Putamen (tissue), 1 donor: Measurements from ENCODE around the gene SCUBE2.
A peak's percentile ranks its signal among the peaks of the same experiment; 100 is the strongest.
"Not testable (repeated sequence)": the region's sequence is repeated elsewhere in the genome, so short reads cannot be mapped to it uniquely, and the experiment has no call there.

Experiments used
- DNase-seq: peaks from one replicate; pipeline ENCODE4 v3.0.0-alpha.2; 2016; ENCODE audit warnings: low spot score

The SCUBE2 gene

GRCh38 chr11:9008011-9008550 lies 83.3 kb downstream of the SCUBE2 start:
- DNase-seq, result no peak

- DNase-seq, result no peak
Observed at GRCh38 chr11:9005087-9005486, 86.3 kb downstream of the SCUBE2 start.

- no peak for DNase-seq
Observed at GRCh38 chr11:9004183-9004926, 87.0 kb downstream of the SCUBE2 start.

- peak; percentile 56 for DNase-seq
Observed at GRCh38 chr11:9003573-9004182, 87.7 kb downstream of the SCUBE2 start, which contains the start of gene NRIP3. Gene NRIP3, minus strand, starts transcription at chr11:9004001. Its CDS starts 66 bp downstream, at chr11:9003935.

GRCh38 chr11:9002920-9003572 lies 88.4 kb downstream of the SCUBE2 start:
- DNase-seq, result no peak

GRCh38 chr11:9001736-9002135 lies 89.7 kb downstream of the SCUBE2 start:
- DNase-seq, result no peak

GRCh38 chr11:8998017-8998416 lies 93.4 kb downstream of the SCUBE2 start:
- no peak for DNase-seq

GRCh38 chr11:8997451-8997850 lies 93.9 kb downstream of the SCUBE2 start:
- no peak for DNase-seq

- no peak for DNase-seq
Observed at GRCh38 chr11:8989453-8989852, 101.9 kb downstream of the SCUBE2 start.

GRCh38 chr11:8988329-8989234 lies 102.8 kb downstream of the SCUBE2 start:
- DNase-seq, result no peak

- DNase-seq, result no peak
Observed at GRCh38 chr11:8987446-8987845, 104.0 kb downstream of the SCUBE2 start.

GRCh38 chr11:8986772-8987171 lies 104.6 kb downstream of the SCUBE2 start:
- DNase-seq, result not testable (repeated sequence)

GRCh38 chr11:8985462-8985861 lies 105.9 kb downstream of the SCUBE2 start:
- no peak for DNase-seq

- no peak for DNase-seq
Observed at GRCh38 chr11:8983552-8983951, 107.8 kb downstream of the SCUBE2 start.

- no peak for DNase-seq
Observed at GRCh38 chr11:8980485-8980884, 110.9 kb downstream of the SCUBE2 start.

GRCh38 chr11:8979365-8979764 lies 112.0 kb downstream of the SCUBE2 start:
- not testable (repeated sequence) for DNase-seq

GRCh38 chr11:8973121-8973520 lies 118.3 kb downstream of the SCUBE2 start:
- DNase-seq, result no peak

GRCh38 chr11:8971924-8972316 lies 119.5 kb downstream of the SCUBE2 start:
- no peak for DNase-seq

- DNase-seq, result no peak
Observed at GRCh38 chr11:8971196-8971923, 120.0 kb downstream of the SCUBE2 start.
